HEK293 (cell line): ENCODE measurements around the gene NGLY1.

Source experiments
- CTCF ChIA-PET: fragments of 350-600 bp; formaldehyde crosslinking; extraction: SDS; loops from one replicate; lab custom pipeline; 2021; ENCODE audit warnings: antibody characterized with exemption; lab: Yijun Ruan, JAX
- POLR2A ChIA-PET: fragments of 300-600 bp; formaldehyde crosslinking; extraction: SDS; loops from one replicate; lab custom pipeline; 2020; ENCODE audit warnings: antibody characterized with exemption, inconsistent platforms; lab: Yijun Ruan, JAX
- H3K27ac ChIP-seq: fragments of 200-500 bp; sonication (Bioruptor generic); 2 replicates; pipeline ENCODE4 v1.5.1; 2014; ENCODE audit warnings: low read depth, low read length, control low read depth, inconsistent platforms; ENCODE audit errors: extremely low read depth
- H3K36me3 ChIP-seq, 2 experiments: fragments of 200-500 bp in 1 of 2; sonication (Bioruptor generic) in 1 of 2; 1 replicate in 1 of 2; 2 replicates in 1 of 2; pipeline ENCODE4 v1.5.1; 2014 to 2017; ENCODE audit warnings: inconsistent platforms in 2 of 2, low read length in 2 of 2; ENCODE audit not compliant: control insufficient read depth in 2 of 2, insufficient read depth in 1 of 2
- H3K4me1 ChIP-seq: fragments of 200-500 bp; sonication (Bioruptor generic); 2 replicates; pipeline ENCODE4 v1.5.1; 2014; ENCODE audit warnings: mild to moderate bottlenecking, low read length, inconsistent platforms; ENCODE audit not compliant: control insufficient read depth, insufficient read depth
- H3K4me3 ChIP-seq: 2 replicates; pipeline ENCODE4 v1.5.1; 2011; ENCODE audit warnings: low read depth, mild to moderate bottlenecking, control low read depth, low read length, moderate library complexity
- H3K9me3 ChIP-seq: fragments of 200-500 bp; sonication (Bioruptor generic); 2 replicates; pipeline ENCODE4 v1.5.1; 2014; ENCODE audit warnings: low read depth, low read length, inconsistent platforms; ENCODE audit not compliant: control insufficient read depth, insufficient read depth
- GLIS2 ChIP-seq: fragments of 450-650 bp; formaldehyde crosslinking; IDR thresholded peaks from 2 replicates; pipeline ENCODE4 v1.5.1; 2016; ENCODE audit warnings: missing biosample characterization, missing genetic modification characterization
- INSM2 ChIP-seq: fragments of 450-650 bp; formaldehyde crosslinking; IDR thresholded peaks from 2 replicates; pipeline ENCODE4 v1.5.1; 2016; ENCODE audit warnings: missing biosample characterization, missing genetic modification characterization
- PRDM1 ChIP-seq: fragments of 450-650 bp; formaldehyde crosslinking; IDR thresholded peaks from 2 replicates; pipeline ENCODE4; 2016; ENCODE audit warnings: missing biosample characterization, missing genetic modification characterization
- SCRT2 ChIP-seq: fragments of 450-650 bp; formaldehyde crosslinking; IDR thresholded peaks from 2 replicates; pipeline ENCODE4 v1.5.1; 2016; ENCODE audit warnings: missing biosample characterization, missing genetic modification characterization
- SP2 ChIP-seq: fragments of 450-650 bp; formaldehyde crosslinking; IDR thresholded peaks from 2 replicates; pipeline ENCODE4 v1.5.1; 2016; ENCODE audit warnings: missing biosample characterization, missing genetic modification characterization
- YY2 ChIP-seq: fragments of 450-650 bp; formaldehyde crosslinking; IDR thresholded peaks from 2 replicates; pipeline ENCODE4 v1.5.1; 2016; ENCODE audit warnings: missing biosample characterization, missing genetic modification characterization
- ZBTB17 ChIP-seq: fragments of 450-650 bp; formaldehyde crosslinking; IDR thresholded peaks from 2 replicates; pipeline ENCODE4 v1.5.1; 2016; ENCODE audit warnings: missing biosample characterization, missing genetic modification characterization
- ZNF146 ChIP-seq: fragments of 450-650 bp; formaldehyde crosslinking; IDR thresholded peaks from 2 replicates; pipeline ENCODE4 v1.5.1; 2016; ENCODE audit warnings: missing biosample characterization, missing genetic modification characterization
- ZNF155 ChIP-seq: fragments of 450-650 bp; formaldehyde crosslinking; IDR thresholded peaks from 2 replicates; pipeline ENCODE4 v1.5.1; 2016; ENCODE audit warnings: missing biosample characterization, missing genetic modification characterization
- ZNF221 ChIP-seq: fragments of 450-650 bp; formaldehyde crosslinking; IDR thresholded peaks from 2 replicates; pipeline ENCODE4 v1.5.1; 2017; ENCODE audit warnings: missing biosample characterization, missing genetic modification characterization, borderline replicate concordance
- ZNF239 ChIP-seq: fragments of 450-650 bp; formaldehyde crosslinking; IDR thresholded peaks from 2 replicates; pipeline ENCODE4 v1.5.1; 2016; ENCODE audit warnings: missing biosample characterization, missing genetic modification characterization
- ZNF335 ChIP-seq: fragments of 450-650 bp; formaldehyde crosslinking; conservative IDR thresholded peaks from 2 replicates; pipeline ENCODE4 v1.5.1; 2016; ENCODE audit warnings: missing biosample characterization, missing genetic modification characterization
- ZNF366 ChIP-seq: fragments of 450-650 bp; formaldehyde crosslinking; conservative IDR thresholded peaks from 2 replicates; pipeline ENCODE4 v1.5.1; 2016; ENCODE audit warnings: missing biosample characterization, missing genetic modification characterization
- ZNF404 ChIP-seq: fragments of 450-650 bp; formaldehyde crosslinking; IDR thresholded peaks from 2 replicates; pipeline ENCODE4 v1.5.1; 2017; ENCODE audit warnings: missing biosample characterization, missing genetic modification characterization
- ZNF433 ChIP-seq: fragments of 450-650 bp; formaldehyde crosslinking; IDR thresholded peaks from 2 replicates; pipeline ENCODE4 v1.5.1; 2016; ENCODE audit warnings: missing biosample characterization, missing genetic modification characterization, low read depth
- ZNF513 ChIP-seq: fragments of 450-650 bp; IDR thresholded peaks from 2 replicates; pipeline ENCODE4 v1.5.1; 2018; ENCODE audit warnings: missing biosample characterization, missing genetic modification characterization
- ZNF514 ChIP-seq: fragments of 450-650 bp; formaldehyde crosslinking; IDR thresholded peaks from 2 replicates; pipeline ENCODE4 v1.5.1; 2016; ENCODE audit warnings: missing biosample characterization, missing genetic modification characterization
- ZXDB ChIP-seq: fragments of 450-650 bp; formaldehyde crosslinking; IDR thresholded peaks from 2 replicates; pipeline ENCODE4 v1.5.1; 2016; ENCODE audit warnings: missing biosample characterization, missing genetic modification characterization
- TF ChIP-seq, protein P1 (sequence below): fragments of 450-650 bp; formaldehyde crosslinking; IDR thresholded peaks from 2 replicates; pipeline ENCODE4 v1.5.1; 2017; ENCODE audit warnings: missing biosample characterization, missing genetic modification characterization

Gene NGLY1

DNA sequence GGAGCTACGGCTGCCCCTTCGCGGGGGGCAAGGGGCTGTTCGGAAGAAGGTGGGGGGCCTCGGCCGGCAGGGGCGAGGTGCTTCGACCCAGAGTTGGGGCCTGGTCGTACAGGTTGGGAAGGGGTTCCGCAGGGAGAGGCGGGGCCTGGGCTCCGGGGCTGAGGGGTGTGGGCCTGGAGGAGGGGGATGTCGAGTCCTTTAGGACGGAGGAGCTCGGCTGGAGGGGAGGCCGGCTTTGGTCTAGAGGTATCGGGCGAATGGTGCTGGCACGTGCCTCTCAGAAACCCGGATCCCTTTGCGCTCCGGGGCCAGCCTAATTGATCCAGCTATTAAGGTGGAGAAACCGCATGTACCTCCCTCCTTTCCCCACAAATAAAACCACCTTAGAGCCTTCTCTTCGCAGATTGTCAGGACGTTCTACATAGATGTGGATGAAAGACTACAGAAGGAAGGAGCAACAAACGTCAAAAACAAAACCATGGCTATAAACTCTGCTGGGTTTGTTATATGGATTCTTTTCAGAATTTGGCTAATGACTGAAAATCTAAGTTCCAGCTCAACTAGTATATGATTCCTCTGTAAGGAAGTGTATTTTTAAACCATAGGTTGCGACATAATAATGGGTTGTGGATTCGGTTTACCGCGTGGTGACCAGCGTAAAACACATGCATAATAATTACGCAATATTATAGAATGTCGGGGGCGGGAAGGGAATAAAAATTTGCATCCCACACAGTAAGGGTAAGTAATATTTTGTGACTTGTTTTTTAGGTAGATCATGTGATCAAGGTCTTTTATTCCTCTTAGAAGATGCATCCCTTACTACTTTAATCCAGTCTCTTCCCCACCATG lies 644 bp upstream of the NGLY1 start (continued):
- TF ChIP-seq ZNF155 (tag by site-specific recombination) (no peak), ZNF404 (tag by site-specific recombination) (no peak), ZNF514 (tag by site-specific recombination) (no peak), ZNF146 (tag by site-specific recombination) (no peak), ZNF239 (tag by site-specific recombination) (no peak), PRDM1 (tag by site-specific recombination) (no peak), ZNF221 (tag by site-specific recombination) (no peak), GLIS2 (tag by site-specific recombination) (peak; percentile 91), ZNF513 (tag by site-specific recombination) (no peak), INSM2 (tag by site-specific recombination) (no peak), ZNF366 (peak; percentile 47; the same call in 1 of the 2 replicates), SP2 (tag by site-specific recombination) (peak; percentile 53)
- TF ChIP-seq, protein P1, sequence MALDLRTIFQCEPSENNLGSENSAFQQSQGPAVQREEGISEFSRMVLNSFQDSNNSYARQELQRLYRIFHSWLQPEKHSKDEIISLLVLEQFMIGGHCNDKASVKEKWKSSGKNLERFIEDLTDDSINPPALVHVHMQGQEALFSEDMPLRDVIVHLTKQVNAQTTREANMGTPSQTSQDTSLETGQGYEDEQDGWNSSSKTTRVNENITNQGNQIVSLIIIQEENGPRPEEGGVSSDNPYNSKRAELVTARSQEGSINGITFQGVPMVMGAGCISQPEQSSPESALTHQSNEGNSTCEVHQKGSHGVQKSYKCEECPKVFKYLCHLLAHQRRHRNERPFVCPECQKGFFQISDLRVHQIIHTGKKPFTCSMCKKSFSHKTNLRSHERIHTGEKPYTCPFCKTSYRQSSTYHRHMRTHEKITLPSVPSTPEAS (tag by site-specific recombination), result no peak
- TF ChIP-seq, all 188 proteins: peak for 18

DNA sequence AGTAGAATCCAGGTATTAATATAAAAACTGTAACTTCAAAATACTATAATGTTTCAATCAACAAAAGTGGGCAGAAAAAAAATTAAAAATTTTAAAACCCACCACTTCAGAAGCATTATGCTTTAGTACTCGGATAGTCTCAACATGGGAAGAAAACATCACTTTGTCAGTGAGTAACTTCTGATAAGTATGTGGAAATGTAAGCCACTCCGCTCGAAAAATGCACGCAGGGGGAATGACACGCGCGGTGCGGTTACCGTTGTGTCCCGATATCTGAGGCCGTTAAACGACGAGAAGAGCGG lies 656 bp downstream of the NGLY1 start:
- H3K9me3 ChIP-seq, result no peaks in the 10 kb centered on the region
- peaks cover 0 to 7% of the 10 kb centered on the region in 2 experiments; a peak in 1 of 3 replicates for H3K36me3 ChIP-seq
- H3K4me1 ChIP-seq, result no peaks in the 10 kb centered on the region
- TF ChIP-seq YY2 (tag by site-specific recombination), result no peak
- 0 out of 2 replicates have a peak, but pooled peaks have one; percentile 42 for TF ChIP-seq ZNF335 (tag by site-specific recombination)
- no peak for TF ChIP-seq ZNF433 (tag by site-specific recombination)
- peak overlapping the region; percentile 80 for H3K4me3 ChIP-seq
- no peak overlapping the region; the same call in 1 of the 2 replicates for H3K27ac ChIP-seq
- ChIA-PET CTCF (interaction anchor here (0.7 kb wide), 1 partner anchor 53 kb away, joined by 3 read pairs; no protein-coding TSS in a partner anchor), POLR2A (interaction anchor here (0.6 to 1.5 kb wide), 3 partner anchors 35 to 134 kb away, joined by 3 to 8 read pairs (median 3); no protein-coding TSS in a partner anchor)

- Histone ChIP-seq H3K9me3 (no peaks in the 10 kb centered on the region), H3K36me3 (peaks cover 0 to 11% of the 10 kb centered on the region in 2 experiments; a peak in 2 of 3 replicates), H3K27ac (no peak overlapping the region), H3K4me3 (peak overlapping the region; percentile 80), H3K4me1 (no peaks in the 10 kb centered on the region)
- TF ChIP-seq ZXDB (tag by site-specific recombination), result no peak
- TF ChIP-seq SCRT2 (tag by site-specific recombination), result peak; percentile 53
- no peak for TF ChIP-seq ZBTB17 (tag by site-specific recombination)
- TF ChIP-seq ZNF221 (tag by site-specific recombination), result no peak
- ChIA-PET CTCF (interaction anchor here (0.6 kb wide), 1 partner anchor 25 kb away, joined by 3 read pairs; no protein-coding TSS in a partner anchor), POLR2A (no interaction called here)
Measured at GRCh38 chr3:25781758-25782594, 1.3 kb downstream of the NGLY1 start.
